Fibroblast of peridontal ligament (primary cell): Measurements from ENCODE around the gene TAF13.
"Not testable (repeated sequence)": the region's sequence is repeated elsewhere in the genome, so short reads cannot be mapped to it uniquely, and the experiment has no call there.

Source experiments
- DNase-seq: peaks from one replicate; pipeline ENCODE4 v3.0.0-alpha.2; 2010; ENCODE audit errors: extremely low read depth

The TAF13 gene

GRCh38 chr1:109046671-109047070 is 29.1 kb downstream of the TAF13 start:
- no peak for DNase-seq

- DNase-seq, result no peak
Measured at GRCh38 chr1:109045595-109045994, 30.2 kb downstream of the TAF13 start.

DNA sequence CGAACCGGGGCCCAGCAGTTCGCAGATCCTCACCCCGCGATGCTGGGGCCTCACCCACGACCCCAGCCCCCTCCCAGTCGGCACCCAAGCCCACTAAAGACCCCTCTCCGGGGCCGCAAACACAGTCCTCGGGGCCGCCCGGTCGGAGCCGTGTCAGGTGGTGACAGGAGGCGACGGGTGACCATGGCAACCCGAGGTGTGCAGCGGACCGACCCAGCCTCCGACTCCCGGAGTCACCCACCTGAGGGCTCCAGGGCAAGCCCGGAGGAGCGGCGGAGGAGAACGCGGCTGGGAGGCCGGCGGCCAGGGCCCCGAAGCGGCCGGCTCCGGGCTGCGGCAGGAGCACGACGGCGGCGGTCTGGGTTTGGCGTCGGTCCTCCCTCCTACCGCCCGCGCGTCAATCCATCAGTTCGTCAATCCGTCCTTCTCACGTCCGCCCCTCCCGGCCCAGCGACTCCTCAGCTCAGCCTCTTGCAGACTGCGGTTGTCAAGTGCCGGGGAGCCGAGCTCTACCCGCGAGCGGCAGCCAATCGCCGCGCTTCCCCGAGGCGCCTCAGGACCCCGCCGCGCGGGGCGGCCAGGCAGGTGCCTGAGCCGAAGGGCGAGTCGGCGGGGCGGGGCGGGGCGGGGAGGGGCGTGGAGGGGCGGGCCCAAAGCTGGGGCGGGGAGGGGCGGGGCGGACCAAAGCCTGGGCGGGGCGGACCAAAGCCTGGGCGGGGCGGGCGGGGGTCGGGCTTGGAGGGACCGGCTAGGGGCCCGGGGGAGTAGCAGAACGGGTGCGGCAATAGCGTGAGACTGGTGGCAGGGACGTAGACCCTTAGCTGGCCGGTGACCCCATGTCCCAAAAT is 34.0 kb downstream of the TAF13 start, which contains the start of gene WDR47:
Gene WDR47 (minus strand): TSS at position 482 of the 848 bp plus-strand sequence. CDS start 18,590 bp downstream, outside the sequence.
- peak; percentile 93 for DNase-seq

GRCh38 chr1:109040989-109041620 is 34.7 kb downstream of the TAF13 start:
- peak; percentile 30 for DNase-seq

DNA sequence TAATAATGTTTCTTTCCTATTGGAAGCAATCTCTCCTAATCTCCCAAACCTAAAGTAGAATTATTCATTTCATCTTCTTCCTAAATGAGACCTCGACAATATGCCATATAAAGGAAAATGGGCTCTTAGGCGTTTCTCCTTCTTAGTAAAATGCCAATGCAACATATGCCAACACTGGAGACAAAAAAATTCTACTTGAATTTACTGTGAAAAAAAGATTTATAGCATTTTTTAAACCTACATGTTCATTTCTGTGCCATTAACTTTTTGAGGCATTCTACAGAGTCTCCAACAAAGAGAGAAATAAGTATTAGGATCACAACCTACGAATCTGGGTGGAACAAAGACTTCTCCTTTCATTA is 35.2 kb downstream of the TAF13 start:
- no peak for DNase-seq

- no peak for DNase-seq
Measured at GRCh38 chr1:109034382-109034781, 41.4 kb downstream of the TAF13 start.

DNA sequence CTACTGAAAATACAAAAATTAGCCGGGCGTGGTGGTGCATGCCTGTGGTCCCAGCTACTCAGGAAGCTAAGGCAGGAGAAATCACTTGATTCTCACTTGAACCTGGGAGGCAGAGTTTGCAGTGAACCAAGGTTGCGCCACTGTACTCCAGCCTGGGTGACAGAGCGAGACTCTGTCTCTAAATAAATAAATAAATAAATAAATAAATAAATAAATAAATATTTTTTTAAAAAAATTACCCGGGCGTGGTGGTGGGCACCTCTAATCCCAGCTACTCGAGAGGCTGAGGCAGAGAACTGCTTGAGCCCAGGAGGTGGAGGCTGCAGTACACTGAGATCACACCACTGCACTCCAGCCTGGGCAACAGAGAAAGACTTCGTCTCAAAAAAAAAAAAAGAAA is 46.3 kb downstream of the TAF13 start:
- not testable (repeated sequence) for DNase-seq

GRCh38 chr1:109027841-109028240 is 48.0 kb downstream of the TAF13 start:
- peak; percentile 5 for DNase-seq

DNA sequence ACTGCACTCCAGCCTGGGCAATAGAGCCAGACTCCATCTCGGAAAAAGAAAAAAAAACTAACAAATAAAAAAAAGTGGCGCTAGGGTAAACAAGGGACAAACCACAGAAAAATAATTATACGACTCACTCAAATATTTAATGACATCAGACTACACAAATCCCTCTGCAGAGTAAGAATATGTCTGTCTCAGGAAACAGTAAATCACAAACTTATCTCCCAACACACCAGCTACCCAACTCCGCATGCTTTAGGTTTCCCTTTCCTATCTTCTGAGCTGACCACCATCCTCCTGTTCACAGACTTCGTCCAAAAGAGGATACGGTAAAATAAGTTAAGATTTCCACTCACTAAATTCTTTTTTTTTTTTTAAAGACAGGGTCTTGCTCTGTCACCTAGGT is 50.1 kb downstream of the TAF13 start:
- DNase-seq, result peak; percentile 8

- peak; percentile 18 for DNase-seq
Measured at GRCh38 chr1:109024646-109025045, 51.2 kb downstream of the TAF13 start.

DNA sequence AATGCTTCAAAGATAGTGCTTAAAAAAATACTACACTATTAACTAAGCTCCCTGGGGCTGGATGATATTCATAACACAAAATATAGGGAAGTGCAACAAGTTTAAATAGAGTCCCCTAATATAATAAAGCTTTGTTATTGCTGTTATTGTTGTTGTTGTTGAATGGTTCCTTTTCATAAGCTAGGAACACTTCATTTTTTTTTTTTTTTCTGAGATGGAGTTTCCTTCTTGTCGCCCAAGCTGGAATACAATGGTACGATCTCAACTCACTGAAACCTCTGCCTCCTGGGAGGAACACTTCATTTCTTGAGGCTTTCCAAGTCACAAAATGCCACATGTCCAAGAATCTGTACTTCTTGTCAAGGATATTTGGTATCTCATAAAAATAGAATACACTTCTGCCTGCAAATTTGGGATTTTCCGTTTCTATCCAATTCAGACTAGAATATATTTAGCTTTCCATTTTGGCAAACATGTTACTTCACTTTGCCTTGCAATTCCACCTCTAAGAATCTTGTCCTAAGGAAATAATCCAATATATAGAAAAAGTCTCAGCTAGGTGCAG is 55.0 kb downstream of the TAF13 start:
- no peak for DNase-seq

DNA sequence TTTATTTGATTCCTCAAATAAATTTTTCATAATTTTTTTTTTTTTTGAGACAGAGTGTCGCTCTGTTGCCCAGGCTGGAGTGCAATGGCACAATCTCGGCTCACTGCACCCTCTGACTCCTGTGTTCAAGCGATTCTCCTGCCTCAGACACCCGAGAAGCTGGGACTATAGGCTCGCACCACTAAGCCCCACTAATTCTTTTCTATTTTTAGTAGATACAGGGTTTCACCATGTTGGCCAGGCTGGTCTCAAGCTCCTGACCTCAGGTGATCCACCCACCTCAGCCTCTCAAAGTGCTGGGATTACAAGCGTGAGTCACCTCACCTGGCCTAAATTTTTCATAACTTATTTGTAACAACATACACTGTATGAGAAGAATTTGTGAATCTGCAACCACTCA is 58.1 kb downstream of the TAF13 start:
- DNase-seq, result not testable (repeated sequence)

DNA sequence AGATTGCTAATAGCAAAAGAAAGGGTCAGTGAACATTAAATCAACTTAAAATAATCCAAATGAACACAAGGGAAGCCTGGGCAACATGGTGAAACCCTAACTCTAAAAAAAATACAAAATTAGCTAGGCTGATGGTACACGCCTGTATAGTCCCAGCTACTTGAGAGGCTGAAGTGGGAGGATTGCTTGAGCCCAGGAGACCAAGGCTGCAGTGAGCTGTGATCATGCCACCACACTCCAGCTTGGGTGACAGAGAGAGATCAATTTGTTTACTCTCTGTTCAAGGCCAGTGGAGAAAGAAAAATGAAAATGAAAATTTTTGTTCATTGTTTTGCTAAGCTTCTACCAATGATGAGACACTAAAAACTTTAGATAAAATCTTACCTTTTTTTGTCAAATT is 58.7 kb downstream of the TAF13 start:
- DNase-seq, result no peak
